Kidney (tissue), 14 donors: ENCODE data around the gene DTWD2. TPM values are rescaled to one million over a fixed set of nuclear protein-coding genes. Genes with fewer than 3 reads are reported as not detected.

ENCODE experiments used
- DNase-seq, 5 donors: peaks; one replicate each; pipeline ENCODE4 v3.0.0-alpha.2; 2013 to 2020
- FAIRE-seq: peaks from 2 replicates; lab custom pipeline; 2012; peaks lifted over from hg19 to GRCh38; lab: Jason Lieb, UNC
- H3K27ac ChIP-seq, 2 donors: one replicate each; pipeline ENCODE4 v1.7.0; 2013; ENCODE audit warnings: low read depth in 2 of 2, low read length in 2 of 2, inconsistent platforms in 1 of 2
- H3K27me3 ChIP-seq: one replicate; pipeline ENCODE4 v1.7.1; 2013; ENCODE audit warnings: low read length, inconsistent platforms; ENCODE audit not compliant: control insufficient read depth, insufficient read depth
- H3K36me3 ChIP-seq, 3 donors: one replicate each; pipeline versions ENCODE4 v1.7.0 to v1.7.1; 2013; ENCODE audit warnings: low read length in 3 of 3, control low read depth in 1 of 3, inconsistent platforms in 1 of 3; ENCODE audit not compliant: insufficient read depth in 3 of 3, control insufficient read depth in 2 of 3
- H3K4me1 ChIP-seq, 3 donors: one replicate each; pipeline versions ENCODE4 v1.7.0 to v1.7.1; 2013; ENCODE audit warnings: low read length in 3 of 3, inconsistent platforms in 1 of 3, low read depth in 1 of 3; ENCODE audit not compliant: control insufficient read depth in 2 of 3, insufficient read depth in 2 of 3
- H3K4me3 ChIP-seq, 3 donors: one replicate each; pipeline versions ENCODE4 v1.7.0 to v1.8.1; 2013; ENCODE audit warnings: low read length in 3 of 3, control low read depth in 1 of 3, inconsistent platforms in 1 of 3
- H3K9ac ChIP-seq, 3 donors: one replicate each; pipeline versions ENCODE4 v1.7.0 to v1.7.1; 2013; ENCODE audit warnings: low read length in 3 of 3, control low read depth in 1 of 3, inconsistent platforms in 1 of 3
- H3K9me3 ChIP-seq, 3 donors: one replicate each; pipeline versions ENCODE4 v1.7.0 to v1.7.1; 2013; ENCODE audit warnings: low read length in 3 of 3, control low read depth in 1 of 3, inconsistent platforms in 1 of 3; ENCODE audit not compliant: control insufficient read depth in 2 of 3, insufficient read depth in 1 of 3
- CTCF ChIP-seq: IDR thresholded peaks from 3 replicates; pipeline ENCODE4 v1.5.1; 2012; ENCODE audit warnings: mild to moderate bottlenecking, moderate library complexity, borderline replicate concordance; ENCODE audit not compliant: insufficient read depth; ENCODE audit errors: extremely low read depth
- intact Hi-C: fragments of 100-400 bp; cut with DNase I; formaldehyde crosslinking; loops from one replicate; pipeline ENCODE4 v1.11.1; 2022
- microRNA-seq: library from miRNA; unstranded; fragments of <30 nt; microRNA quantifications from one replicate; pipeline ENCODE4 v1.2.0, GENCODE V29; 2020
- polyA plus RNA-seq: library from polyadenylated mRNA; stranded (reverse); fragments of 350-450 nt; fragmentation: Illumina TruSeq; extraction: RNeasy Lipid Tissue Mini Kit (QIAGEN cat#74804); gene quantifications from one replicate; pipeline ENCODE4 v1.2.3, GENCODE V29; 2014; ENCODE audit warnings: low read depth, low replicate concordance; ENCODE audit not compliant: insufficient read depth
- total RNA-seq: library from RNA; stranded (reverse); fragmentation: NEBNext Ultra II Directional; extraction: Animal tissue kit (Norgen Biotek cat#: 25700); gene quantifications from one replicate; pipeline ENCODE4 v1.2.1, GENCODE V29; 2021
- donor health status: control.
- donor health status: control.
- donor health status: control.
- donor health status: control.
- donor health status: control.
- donor health status: DM: yes; HTN: yes; CAD: no.
- donor health status: Normal renal cell carcinoma (clear cell type).

DTWD2 gene
- total and polyA plus RNA-seq, 2 donors from 2014 or later = 3.7 to 12.4 TPM

DNA sequence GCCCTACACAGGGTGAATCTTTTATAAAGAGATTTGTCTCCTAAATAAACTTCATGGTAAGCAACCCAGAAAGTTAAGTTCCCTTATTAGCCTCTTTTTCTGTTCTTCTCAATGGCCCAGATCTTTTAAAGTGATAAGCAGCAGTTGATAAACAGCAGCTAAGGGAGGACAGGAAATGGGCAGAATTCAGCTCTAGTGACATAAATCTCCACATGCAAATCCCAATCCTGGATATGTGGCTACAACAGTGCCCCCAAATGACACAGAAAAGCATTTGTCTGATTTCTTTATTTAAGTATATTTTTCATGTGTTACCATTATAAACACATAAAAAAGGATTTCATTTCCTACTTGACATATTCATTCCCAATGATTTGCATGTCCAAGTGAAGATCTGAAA, 199.0 kb downstream of the DTWD2 start:
- Histone ChIP-seq H3K27me3 (no peaks in the 10 kb centered on the region), H3K36me3 (no peaks in the 10 kb centered on the region), H3K9ac (no peak overlapping the region), H3K9me3 (no peaks in the 10 kb centered on the region), H3K4me3 (no peak overlapping the region), H3K4me1 (peaks cover 0 to 4% (median 0%) of the 10 kb centered on the region in 3 donors), H3K27ac (no peak overlapping the region)
- intact Hi-C loops = no loop called here
- TF ChIP-seq CTCF = no peak
- FAIRE-seq = no peak
- peak in 2 of 5 donors; percentile 29 to 53 for DNase-seq

DNA sequence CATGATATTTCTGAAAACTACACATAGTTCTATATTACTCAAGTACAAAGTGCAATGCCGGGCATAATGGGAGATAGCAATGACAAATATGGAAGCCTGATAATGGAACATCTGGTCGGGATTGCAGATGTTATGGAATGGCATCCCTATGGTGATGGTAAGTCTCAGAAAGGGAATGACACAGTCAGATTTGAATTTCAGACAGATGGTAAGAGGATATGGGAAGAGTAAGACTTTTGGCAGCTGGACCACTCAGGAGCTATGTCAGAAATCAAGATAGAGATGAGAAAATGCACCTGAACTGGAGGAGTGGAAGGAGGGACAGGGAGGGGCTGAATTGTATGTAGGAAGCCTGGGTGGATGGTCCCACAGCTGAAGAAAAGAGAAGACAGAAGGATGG, 200.0 kb downstream of the DTWD2 start:
- no peak for TF ChIP-seq CTCF
- Histone ChIP-seq H3K4me3 (no peak overlapping the region), H3K4me1 (peaks cover 0 to 4% (median 0%) of the 10 kb centered on the region in 3 donors), H3K36me3 (no peaks in the 10 kb centered on the region), H3K9me3 (no peaks in the 10 kb centered on the region), H3K27me3 (no peaks in the 10 kb centered on the region), H3K27ac (no peak overlapping the region), H3K9ac (no peak overlapping the region)
- intact Hi-C loops = no loop called here
- DNase-seq (no peak), FAIRE-seq (no peak)

Small RNA genes lying within 50 kb of the gene (microRNA-seq; reads per million reads assigned to microRNA genes)
- gene MIR1244-2 = not detected

Other genes with a start within 250 kb of the DTWD2 start
- 57.7 TPM for gene DMXL1, start 82.5 kb upstream of the DTWD2 start, total RNA-seq
- gene DMXL1, start 82.5 kb upstream of the DTWD2 start, polyA plus RNA-seq = 17.1 TPM